Measurements from ENCODE around the gene SMIM32.

DNA sequence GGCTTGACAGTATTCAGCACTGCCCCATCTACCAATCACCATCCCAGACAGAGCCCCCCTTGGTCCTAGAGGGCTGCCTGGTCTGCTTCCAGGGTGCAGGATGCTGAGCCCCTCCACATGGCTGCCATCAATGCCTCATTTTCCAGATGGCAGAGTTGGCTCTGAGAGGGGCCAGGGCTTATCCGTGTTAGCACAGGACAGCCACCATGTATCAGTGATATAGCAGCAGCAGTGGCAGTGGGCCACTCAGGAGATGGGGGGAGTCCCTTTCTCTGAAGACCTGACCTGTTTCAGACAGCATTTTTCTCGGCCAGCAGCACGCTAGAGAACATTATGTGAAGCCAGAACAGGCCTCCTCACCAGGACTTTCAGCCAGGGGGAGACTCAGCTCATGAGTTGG lies 1.6 kb upstream of the SMIM32 start:
- TF ChIP-seq YY1 (IDR thresholded peaks at IDR 0.05; ENCODE audit: insufficient read depth, insufficient read length) (no peak), SUZ12 (IDR thresholded peaks at IDR 0.05; ENCODE audit: extremely low read depth, insufficient read depth, insufficient read length) (no peak)

Data from NT2/D1 (cell line).